NB4 (cell line): Measurements from ENCODE around the gene PHACTR1.

Experiments used
- MYC ChIP-seq: IDR thresholded peaks from 2 replicates; pipeline ENCODE4 v1.6.1; 2011; ENCODE audit warnings: low read depth, low read length
- POLR2A ChIP-seq: IDR thresholded peaks from 2 replicates; pipeline ENCODE4 v1.6.1; 2011; ENCODE audit warnings: mild to moderate bottlenecking; ENCODE audit not compliant: insufficient read length; ENCODE audit errors: extremely low read depth
- TF ChIP-seq, protein P1 (sequence below): IDR thresholded peaks from one replicate; pipeline ENCODE4 v1.5.1; 2012; ENCODE audit warnings: low read depth, low read length
- TF ChIP-seq, protein P2 (sequence below): IDR thresholded peaks from 2 replicates; pipeline ENCODE4 v1.6.1; 2011; ENCODE audit warnings: low read depth, low read length

DNA sequence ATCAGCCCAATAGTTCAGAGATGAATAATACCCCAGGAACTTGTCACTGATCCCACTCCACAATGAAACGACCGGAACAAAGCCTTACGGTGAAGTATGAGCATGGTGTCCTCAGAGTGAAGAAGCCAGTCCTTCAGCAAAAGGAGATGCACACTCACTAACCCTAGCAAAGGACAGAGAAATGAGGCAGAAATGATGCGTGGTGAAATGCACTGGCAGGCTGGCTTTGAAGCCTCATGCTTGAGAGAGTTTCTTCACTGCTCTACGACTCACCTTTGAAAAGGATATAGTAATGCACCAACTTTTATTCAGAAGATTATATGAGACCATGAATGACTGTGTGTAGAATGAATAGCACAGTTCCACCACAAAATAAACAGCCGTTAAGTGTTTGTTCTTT lies 74.8 kb downstream of the PHACTR1 start:
- TF ChIP-seq, protein P1, sequence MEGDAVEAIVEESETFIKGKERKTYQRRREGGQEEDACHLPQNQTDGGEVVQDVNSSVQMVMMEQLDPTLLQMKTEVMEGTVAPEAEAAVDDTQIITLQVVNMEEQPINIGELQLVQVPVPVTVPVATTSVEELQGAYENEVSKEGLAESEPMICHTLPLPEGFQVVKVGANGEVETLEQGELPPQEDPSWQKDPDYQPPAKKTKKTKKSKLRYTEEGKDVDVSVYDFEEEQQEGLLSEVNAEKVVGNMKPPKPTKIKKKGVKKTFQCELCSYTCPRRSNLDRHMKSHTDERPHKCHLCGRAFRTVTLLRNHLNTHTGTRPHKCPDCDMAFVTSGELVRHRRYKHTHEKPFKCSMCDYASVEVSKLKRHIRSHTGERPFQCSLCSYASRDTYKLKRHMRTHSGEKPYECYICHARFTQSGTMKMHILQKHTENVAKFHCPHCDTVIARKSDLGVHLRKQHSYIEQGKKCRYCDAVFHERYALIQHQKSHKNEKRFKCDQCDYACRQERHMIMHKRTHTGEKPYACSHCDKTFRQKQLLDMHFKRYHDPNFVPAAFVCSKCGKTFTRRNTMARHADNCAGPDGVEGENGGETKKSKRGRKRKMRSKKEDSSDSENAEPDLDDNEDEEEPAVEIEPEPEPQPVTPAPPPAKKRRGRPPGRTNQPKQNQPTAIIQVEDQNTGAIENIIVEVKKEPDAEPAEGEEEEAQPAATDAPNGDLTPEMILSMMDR = no peak
- TF ChIP-seq POLR2A (no peak), MYC (no peak)
- TF ChIP-seq, protein P2, sequence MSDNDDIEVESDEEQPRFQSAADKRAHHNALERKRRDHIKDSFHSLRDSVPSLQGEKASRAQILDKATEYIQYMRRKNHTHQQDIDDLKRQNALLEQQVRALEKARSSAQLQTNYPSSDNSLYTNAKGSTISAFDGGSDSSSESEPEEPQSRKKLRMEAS = no peak
